Neuronal stem cell (in vitro differentiated cells): ENCODE measurements around the gene KLHL25.

Experiments
- DNase-seq: peaks from one replicate; pipeline ENCODE4 v3.0.0-alpha.2; 2013; ENCODE audit warnings: low spot score
- H2AFZ ChIP-seq: one replicate; pipeline ENCODE4 v1.6.1; 2013; ENCODE audit warnings: mild to moderate bottlenecking, low read length, inconsistent platforms
- H2AK5ac ChIP-seq: 2 replicates; pipeline ENCODE4 v1.6.1; 2013; ENCODE audit warnings: low read depth, mild to moderate bottlenecking, inconsistent platforms, low read length, moderate library complexity, mixed read lengths
- H2BK120ac ChIP-seq: 2 replicates; pipeline ENCODE4 v1.6.1; 2013; ENCODE audit warnings: low read depth, mild to moderate bottlenecking, inconsistent platforms, low read length, moderate library complexity, mixed read lengths
- H2BK12ac ChIP-seq: one replicate; pipeline ENCODE4 v1.6.1; 2013; ENCODE audit warnings: low read length, inconsistent platforms
- H2BK15ac ChIP-seq: 2 replicates; pipeline ENCODE4 v1.6.1; 2013; ENCODE audit warnings: mild to moderate bottlenecking, low read length, inconsistent platforms, mixed read lengths
- H2BK5ac ChIP-seq: one replicate; pipeline ENCODE4 v1.6.1; 2013; ENCODE audit warnings: inconsistent platforms, mild to moderate bottlenecking, low read length, moderate library complexity
- H3K14ac ChIP-seq: one replicate; pipeline ENCODE4 v1.6.1; 2013; ENCODE audit warnings: low read length, inconsistent platforms
- H3K18ac ChIP-seq: 2 replicates; pipeline ENCODE4 v1.6.1; 2013; ENCODE audit warnings: low read length, inconsistent platforms
- H3K23ac ChIP-seq: 2 replicates; pipeline ENCODE4 v1.6.1; 2013; ENCODE audit warnings: low read depth, mild to moderate bottlenecking, mixed read lengths, low read length, inconsistent platforms; ENCODE audit not compliant: poor library complexity
- H3K27ac ChIP-seq: replicated peaks from 3 replicates; pipeline ENCODE4 v1.5.1; 2013; ENCODE audit warnings: low read length, inconsistent platforms
- H3K27me3 ChIP-seq, 3 experiments: 2 replicates each; pipeline ENCODE4 v1.6.1; 2013; ENCODE audit warnings: low read length in 3 of 3, mild to moderate bottlenecking in 2 of 3, inconsistent platforms in 1 of 3, low read depth in 1 of 3, mixed read lengths in 1 of 3, moderate library complexity in 1 of 3; ENCODE audit not compliant: control insufficient read depth in 3 of 3, insufficient read depth in 3 of 3
- H3K36me3 ChIP-seq, 2 donors: replicated peaks in 1 of 2; 2 replicates each; pipeline ENCODE4 v1.6.1; 2013; ENCODE audit warnings: low read length in 2 of 2; ENCODE audit not compliant: control insufficient read depth in 2 of 2, insufficient read depth in 2 of 2
- H3K4ac ChIP-seq: 2 replicates; pipeline ENCODE4 v1.6.1; 2013; ENCODE audit warnings: inconsistent platforms, mild to moderate bottlenecking, low read length, moderate library complexity
- H3K4me1 ChIP-seq, 2 donors: 1 replicate in 1 of 2; 2 replicates in 1 of 2; pipeline ENCODE4 v1.6.1; 2013; ENCODE audit warnings: low read length in 2 of 2, low read depth in 1 of 2; ENCODE audit not compliant: control insufficient read depth in 2 of 2, insufficient read depth in 1 of 2
- H3K4me2 ChIP-seq: one replicate; pipeline ENCODE4 v1.6.1; 2013; ENCODE audit warnings: mild to moderate bottlenecking, low read length, inconsistent platforms; ENCODE audit not compliant: insufficient read depth, poor library complexity, severe bottlenecking
- H3K4me3 ChIP-seq, 2 donors: 2 replicates each; pipeline ENCODE4 v1.5.1; 2013; ENCODE audit warnings: low read length in 2 of 2, mild to moderate bottlenecking in 2 of 2, inconsistent platforms in 1 of 2, moderate library complexity in 1 of 2
- H3K79me1 ChIP-seq: one replicate; pipeline ENCODE4 v1.6.1; 2013; ENCODE audit warnings: low read depth, mild to moderate bottlenecking, inconsistent platforms, low read length, moderate library complexity
- H3K9ac ChIP-seq: one replicate; pipeline ENCODE4 v1.6.1; 2013; ENCODE audit warnings: mild to moderate bottlenecking, low read depth, low read length, inconsistent platforms; ENCODE audit not compliant: poor library complexity
- H3K9me3 ChIP-seq, 2 donors: replicated peaks in 1 of 2; 2 replicates each; pipeline versions ENCODE3 to v1.6.1; 2013; ENCODE audit warnings: low read length in 2 of 2, mild to moderate bottlenecking in 2 of 2, inconsistent platforms in 1 of 2, low read depth in 1 of 2, mixed read lengths in 1 of 2, moderate library complexity in 1 of 2; ENCODE audit not compliant: control insufficient read depth in 2 of 2, insufficient read depth in 1 of 2
- H4K8ac ChIP-seq: one replicate; pipeline ENCODE4 v1.6.1; 2013; ENCODE audit warnings: low read depth, mild to moderate bottlenecking, inconsistent platforms, low read length, moderate library complexity
- H4K91ac ChIP-seq: one replicate; pipeline ENCODE4 v1.6.1; 2013; ENCODE audit warnings: low read length, low read depth, mild to moderate bottlenecking, inconsistent platforms; ENCODE audit not compliant: poor library complexity
- WGBS, 2 donors: extraction: QIAGEN DNeasy Blood & Tissue Kit; methylation state at CpG; one replicate each; pipeline ENCODE4 v1.1.7; 2013; ENCODE audit warnings: missing lambda C conversion rate in 2 of 2, mixed read lengths in 1 of 2; ENCODE audit not compliant: insufficient read length in 2 of 2, insufficient replicate concordance in 1 of 2; ENCODE audit errors: extremely low coverage in 2 of 2; 5-methylcytosine and 5-hydroxymethylcytosine counted together

The KLHL25 gene

DNA sequence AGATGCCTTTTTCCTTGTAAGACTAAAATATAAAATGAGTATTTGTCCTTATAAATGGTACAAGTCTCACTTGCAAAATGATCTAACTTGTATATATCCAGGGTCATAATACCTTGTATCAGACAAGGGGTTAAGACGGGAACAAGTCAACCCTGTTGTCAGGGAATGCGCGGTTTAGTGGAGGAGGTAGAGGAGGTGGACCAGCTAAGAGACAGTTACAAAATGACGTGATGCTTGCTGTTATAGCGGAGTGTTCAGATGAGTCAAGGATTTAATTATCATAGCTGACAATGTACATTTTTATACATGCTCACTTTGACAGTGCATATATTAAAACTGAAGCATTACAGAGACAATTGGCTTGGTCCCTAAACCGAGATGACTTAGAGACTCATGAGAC, 26.8 kb upstream of the KLHL25 start:
- Histone ChIP-seq H3K27ac (no peak overlapping the region), H2BK120ac (no peak overlapping the region), H2AK5ac (no peak overlapping the region), H2BK15ac (no peak overlapping the region), H2BK5ac (no peak overlapping the region), H2BK12ac (no peak overlapping the region), H3K9me3 (no peaks in the 10 kb centered on the region), H3K18ac (no peak overlapping the region), H3K4me2 (no peak overlapping the region), H3K14ac (no peak overlapping the region), H3K36me3 (no peaks in the 10 kb centered on the region), H3K27me3 (no peaks in the 10 kb centered on the region), H3K4ac (no peak overlapping the region), H4K91ac (no peak overlapping the region), H3K4me3 (no peak overlapping the region), H3K9ac (no peak overlapping the region), H3K4me1 (no peaks in the 10 kb centered on the region), H2AFZ (no peak overlapping the region), H3K79me1 (no peaks in the 10 kb centered on the region), H3K23ac (no peak overlapping the region), H4K8ac (no peak overlapping the region)
- DNase-seq: no peak
- WGBS, 2 donors: no CpG with 5 or more reads among the region's 6 CpGs

GRCh38 chr15:85819938-85820337, 25.2 kb upstream of the KLHL25 start:
- Histone ChIP-seq H2BK5ac (no peak overlapping the region), H4K8ac (no peak overlapping the region), H4K91ac (no peak overlapping the region), H2AFZ (no peak overlapping the region), H3K23ac (no peak overlapping the region), H3K27me3 (no peaks in the 10 kb centered on the region), H2AK5ac (no peak overlapping the region), H3K14ac (no peak overlapping the region), H3K4me2 (no peak overlapping the region), H3K36me3 (no peaks in the 10 kb centered on the region), H3K4me3 (no peak overlapping the region), H2BK12ac (no peak overlapping the region), H3K4me1 (no peaks in the 10 kb centered on the region), H3K9ac (no peak overlapping the region), H3K27ac (no peak overlapping the region), H3K18ac (no peak overlapping the region), H3K4ac (no peak overlapping the region), H3K9me3 (no peaks in the 10 kb centered on the region), H2BK15ac (no peak overlapping the region), H3K79me1 (no peaks in the 10 kb centered on the region), H2BK120ac (no peak overlapping the region)
- no peak for DNase-seq
- WGBS, 2 donors: no CpG with 5 or more reads among the region's 5 CpGs

DNA sequence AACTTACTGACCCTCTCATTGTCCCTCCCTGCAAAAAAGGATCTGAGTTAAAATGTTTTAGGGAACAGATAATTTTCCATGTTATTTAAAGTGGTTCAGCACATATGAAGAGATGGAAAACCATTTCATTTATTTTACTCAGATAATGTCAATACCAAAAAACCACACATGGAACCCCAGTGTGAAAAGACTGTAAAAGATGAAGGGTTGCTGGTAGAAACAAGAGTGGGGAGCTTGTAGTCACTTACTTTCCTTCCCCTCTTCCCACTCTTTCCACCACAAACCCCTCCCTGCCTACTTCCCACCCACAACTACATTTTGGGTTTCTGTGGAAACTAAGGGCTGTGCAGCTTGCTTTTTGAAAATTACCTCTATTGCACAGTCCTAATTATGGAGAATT, 18.5 kb upstream of the KLHL25 start:
- Histone ChIP-seq H3K4ac (no peak overlapping the region), H3K14ac (no peak overlapping the region), H3K4me2 (no peak overlapping the region), H4K8ac (no peak overlapping the region), H3K27me3 (no peaks in the 10 kb centered on the region), H3K23ac (no peak overlapping the region), H2AFZ (no peak overlapping the region), H2BK15ac (no peak overlapping the region), H2BK12ac (no peak overlapping the region), H2BK120ac (no peak overlapping the region), H3K36me3 (no peaks in the 10 kb centered on the region), H3K18ac (no peak overlapping the region), H2AK5ac (no peak overlapping the region), H3K79me1 (no peaks in the 10 kb centered on the region), H3K4me3 (no peak overlapping the region), H3K9me3 (no peaks in the 10 kb centered on the region), H2BK5ac (no peak overlapping the region), H3K27ac (no peak overlapping the region), H3K9ac (no peak overlapping the region), H4K91ac (no peak overlapping the region), H3K4me1 (no peaks in the 10 kb centered on the region)
- no peak for DNase-seq

GRCh38 chr15:85810075-85810474, 15.3 kb upstream of the KLHL25 start:
- Histone ChIP-seq H3K9ac (no peak overlapping the region), H3K18ac (no peak overlapping the region), H2BK5ac (no peak overlapping the region), H2BK15ac (no peak overlapping the region), H2AFZ (no peak overlapping the region), H3K4ac (no peak overlapping the region), H3K27me3 (no peaks in the 10 kb centered on the region), H3K4me1 (no peaks in the 10 kb centered on the region), H2BK12ac (no peak overlapping the region), H4K8ac (no peak overlapping the region), H3K4me2 (no peak overlapping the region), H3K4me3 (no peak overlapping the region), H3K27ac (no peak overlapping the region), H3K36me3 (no peaks in the 10 kb centered on the region), H2BK120ac (no peak overlapping the region), H4K91ac (no peak overlapping the region), H3K79me1 (no peaks in the 10 kb centered on the region), H3K9me3 (no peaks in the 10 kb centered on the region), H3K14ac (no peak overlapping the region), H2AK5ac (no peak overlapping the region), H3K23ac (no peak overlapping the region)
- no CpG with 5 or more reads among the region's 3 CpGs for WGBS, 2 donors
- no peak for DNase-seq
